Measurements from ENCODE around the gene TTYH3. TPM values are rescaled to one million over a fixed set of nuclear protein-coding genes. Genes with fewer than 3 reads are reported as not detected.
"Not testable (repeated sequence)": the region's sequence is repeated elsewhere in the genome, so short reads cannot be mapped to it uniquely, and the experiment has no call there.

The TTYH3 gene
- total RNA-seq, 4 donors from 2014 or later, result 14.0 to 26.3 (median 19.5) TPM

DNA sequence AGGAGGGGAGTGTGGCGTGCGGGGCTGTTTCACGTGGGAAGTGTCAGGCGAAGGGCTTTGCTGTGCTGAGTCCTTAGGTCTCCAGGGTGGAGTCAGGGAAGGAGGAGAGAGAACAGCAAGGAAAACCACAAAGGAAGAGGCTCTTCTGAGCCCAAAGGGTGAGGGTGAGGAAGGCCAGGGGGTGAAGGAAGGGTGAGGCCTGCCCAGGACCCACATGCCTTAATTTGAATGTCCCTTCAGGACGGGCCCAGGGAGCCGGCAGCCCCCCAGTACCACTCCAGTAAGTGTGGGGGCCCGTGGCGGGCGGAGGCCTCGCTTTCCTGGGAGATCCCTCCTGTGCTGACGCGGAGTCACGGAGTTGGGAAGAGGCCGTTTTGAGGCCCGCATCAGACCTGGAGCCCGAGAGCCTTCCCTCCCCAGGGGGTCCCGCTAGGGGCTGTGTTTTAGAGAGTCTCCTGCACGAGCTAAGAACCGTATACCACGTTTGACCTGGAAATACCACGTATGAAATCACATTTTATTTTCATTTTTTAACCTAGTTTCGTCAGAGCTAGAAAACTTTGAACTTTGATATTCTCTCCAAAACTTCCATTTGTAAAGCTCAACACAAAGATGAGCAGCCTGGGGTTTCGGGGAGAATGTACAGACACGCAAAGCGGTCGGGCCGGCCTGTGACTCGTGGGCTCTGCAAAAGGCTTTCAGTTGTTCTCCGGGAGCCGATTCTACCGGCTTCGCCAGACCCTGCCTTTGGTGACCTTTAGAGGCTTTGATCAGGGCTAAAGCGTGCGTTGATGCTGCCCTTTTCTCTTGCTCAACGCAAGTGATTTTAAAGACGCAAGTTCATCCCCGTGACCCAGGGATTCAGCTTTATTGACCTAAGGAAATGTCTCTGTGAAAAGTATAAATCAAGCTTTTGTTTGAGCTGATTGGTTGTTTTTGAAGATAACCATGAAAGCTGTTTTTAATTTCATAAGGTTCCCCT lies 23.6 kb upstream of the TTYH3 start:
- Histone ChIP-seq H3K9me3 (no peaks in the 10 kb centered on the region), H3K4me3 (no peak overlapping the region), H3K36me3 (peaks cover 4% of the 10 kb centered on the region), H3K27ac (peak overlapping the region; percentile 75), H3K4me1 (peaks cover 25% of the 10 kb centered on the region), H3K27me3 (no peaks in the 10 kb centered on the region)
- TF ChIP-seq EP300 (IDR thresholded peaks at IDR 0.05), result no peak
- TF ChIP-seq POLR2A (IDR thresholded peaks at IDR 0.05), result no peak
- TF ChIP-seq POLR2AphosphoS5 (IDR thresholded peaks at IDR 0.05), result no peak
- TF ChIP-seq, protein P1, sequence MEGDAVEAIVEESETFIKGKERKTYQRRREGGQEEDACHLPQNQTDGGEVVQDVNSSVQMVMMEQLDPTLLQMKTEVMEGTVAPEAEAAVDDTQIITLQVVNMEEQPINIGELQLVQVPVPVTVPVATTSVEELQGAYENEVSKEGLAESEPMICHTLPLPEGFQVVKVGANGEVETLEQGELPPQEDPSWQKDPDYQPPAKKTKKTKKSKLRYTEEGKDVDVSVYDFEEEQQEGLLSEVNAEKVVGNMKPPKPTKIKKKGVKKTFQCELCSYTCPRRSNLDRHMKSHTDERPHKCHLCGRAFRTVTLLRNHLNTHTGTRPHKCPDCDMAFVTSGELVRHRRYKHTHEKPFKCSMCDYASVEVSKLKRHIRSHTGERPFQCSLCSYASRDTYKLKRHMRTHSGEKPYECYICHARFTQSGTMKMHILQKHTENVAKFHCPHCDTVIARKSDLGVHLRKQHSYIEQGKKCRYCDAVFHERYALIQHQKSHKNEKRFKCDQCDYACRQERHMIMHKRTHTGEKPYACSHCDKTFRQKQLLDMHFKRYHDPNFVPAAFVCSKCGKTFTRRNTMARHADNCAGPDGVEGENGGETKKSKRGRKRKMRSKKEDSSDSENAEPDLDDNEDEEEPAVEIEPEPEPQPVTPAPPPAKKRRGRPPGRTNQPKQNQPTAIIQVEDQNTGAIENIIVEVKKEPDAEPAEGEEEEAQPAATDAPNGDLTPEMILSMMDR (IDR thresholded peaks at IDR 0.05), result no peak
- WGBS, result 82% methylated on average over 37 of the region's 37 CpGs
- DNase-seq (ENCODE audit: low spot score in 2 of 2), result no peak

DNA sequence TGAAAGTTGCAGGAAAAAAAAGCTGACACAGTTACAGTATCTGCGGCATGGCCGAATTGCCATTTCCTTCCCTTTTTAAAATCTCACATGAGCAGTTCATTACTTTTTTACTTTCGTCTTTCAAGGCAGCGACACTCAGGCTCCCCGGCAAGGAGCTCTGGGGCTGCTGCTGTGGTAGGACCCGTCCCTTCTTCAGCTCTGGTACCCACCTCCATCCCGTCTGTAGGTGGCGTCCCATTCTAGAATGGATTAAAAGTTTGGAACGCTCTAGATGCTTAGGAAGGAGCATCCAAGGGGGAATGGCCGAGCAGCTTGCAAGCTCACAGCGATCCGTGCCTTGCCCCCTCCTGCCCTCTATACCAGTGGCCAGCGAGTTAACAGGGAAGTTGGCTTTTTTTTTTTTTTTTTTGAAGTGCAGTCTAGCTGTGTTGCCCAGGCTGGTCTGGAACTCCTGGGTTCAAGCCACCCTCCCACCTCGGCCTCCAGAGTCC lies 22.8 kb upstream of the TTYH3 start:
- no peak for DNase-seq (ENCODE audit: low spot score in 2 of 2)

DNA sequence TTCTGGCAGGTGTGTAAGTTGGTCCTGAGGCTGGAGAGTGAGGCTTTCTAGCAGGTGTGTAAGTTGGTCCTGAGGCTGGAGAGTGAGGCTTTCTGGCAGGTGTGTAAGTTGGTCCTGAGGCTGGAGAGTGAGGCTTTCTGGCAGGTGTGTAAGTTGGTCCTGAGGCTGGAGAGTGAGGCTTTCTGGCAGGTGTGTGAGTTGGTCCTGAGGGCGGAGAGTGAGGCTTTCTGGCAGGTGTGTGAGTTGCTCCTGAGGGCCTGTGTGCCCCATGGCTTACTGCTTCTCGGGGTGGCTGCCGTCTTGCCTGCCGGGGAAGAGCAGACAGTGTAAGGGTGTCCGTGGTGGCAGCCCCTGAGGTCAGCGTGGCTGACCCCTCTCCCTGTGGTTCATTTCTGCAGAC lies 22.1 kb upstream of the TTYH3 start:
- H3K4me3 ChIP-seq; H3K36me3 ChIP-seq; DNase-seq (ENCODE audit: low spot score in 2 of 2); H3K27ac ChIP-seq; H3K9me3 ChIP-seq; H3K27me3 ChIP-seq: not testable (repeated sequence)
- H3K4me1 ChIP-seq, result peaks cover 40% of the 10 kb centered on the region
- WGBS, result 71% methylated on average over 5 of the region's 6 CpGs

More for the DNA sequence above, 22.8 kb upstream of the TTYH3 start:
- Histone ChIP-seq H3K4me3 (no peak overlapping the region), H3K4me1 (peaks cover 33% of the 10 kb centered on the region), H3K27ac (no peak overlapping the region), H3K27me3 (no peaks in the 10 kb centered on the region), H3K9me3 (no peaks in the 10 kb centered on the region), H3K36me3 (peaks cover 4% of the 10 kb centered on the region)
- WGBS, result 68% methylated on average over 14 of the region's 14 CpGs
- no peak for TF ChIP-seq POLR2A (IDR thresholded peaks at IDR 0.05)
- TF ChIP-seq, protein P1 (IDR thresholded peaks at IDR 0.05), result no peak
- no peak for TF ChIP-seq POLR2AphosphoS5 (IDR thresholded peaks at IDR 0.05)
- no peak for TF ChIP-seq EP300 (IDR thresholded peaks at IDR 0.05)

DNA sequence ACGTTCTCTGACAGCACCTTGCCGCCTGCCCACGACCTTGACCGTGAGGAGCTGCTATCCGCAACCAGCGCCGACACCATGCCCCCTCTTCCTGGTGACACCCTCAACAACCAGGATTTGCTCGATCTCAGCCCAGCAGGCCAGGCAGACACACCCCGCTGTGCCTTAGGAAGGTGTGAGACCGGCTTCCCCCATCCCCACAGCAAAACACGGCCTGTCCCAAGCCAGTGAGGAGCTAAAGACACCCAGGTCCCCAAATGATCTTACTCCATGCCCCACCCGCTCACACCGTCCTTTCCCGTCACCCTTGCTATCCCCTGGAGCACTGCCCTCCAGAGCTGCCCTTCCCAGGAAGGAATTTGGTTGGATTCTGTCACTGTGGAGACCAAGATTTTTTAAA lies 21.3 kb upstream of the TTYH3 start:
- TF ChIP-seq EP300 (IDR thresholded peaks at IDR 0.05) (no peak), POLR2AphosphoS5 (IDR thresholded peaks at IDR 0.05) (no peak), POLR2A (IDR thresholded peaks at IDR 0.05) (no peak)
- TF ChIP-seq, protein P1 (IDR thresholded peaks at IDR 0.05), result no peak
- WGBS, result 85% methylated on average over 14 of the region's 14 CpGs
- no peaks in the 10 kb centered on the region for H3K27me3 ChIP-seq
- peaks cover 43% of the 10 kb centered on the region for H3K4me1 ChIP-seq
- H3K4me3 ChIP-seq, result no peak overlapping the region
- no peaks in the 10 kb centered on the region for H3K9me3 ChIP-seq
- no peak overlapping the region for H3K27ac ChIP-seq
- no peaks in the 10 kb centered on the region for H3K36me3 ChIP-seq
- DNase-seq (ENCODE audit: low spot score in 2 of 2), result no peak

DNA sequence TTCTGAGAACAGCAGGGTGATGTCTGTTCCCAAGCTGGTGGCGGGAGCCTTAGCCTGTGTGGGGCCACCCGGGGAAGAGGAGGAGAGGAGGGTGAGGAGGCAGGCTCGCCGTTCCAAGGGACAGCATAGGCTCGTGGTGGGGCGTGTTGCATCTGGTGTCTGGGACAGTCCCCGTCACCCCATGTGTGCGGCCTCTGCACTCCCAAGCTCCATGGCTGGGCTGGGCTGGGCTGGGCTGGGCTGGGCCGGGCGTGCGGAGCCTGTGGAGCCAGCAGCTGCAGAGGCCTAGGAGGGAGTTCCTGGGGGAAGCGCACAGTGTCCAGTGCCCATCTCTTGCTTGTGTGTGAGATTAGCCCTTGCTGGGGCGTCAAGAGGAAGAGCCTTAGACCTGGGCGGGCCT lies 20.9 kb upstream of the TTYH3 start:
- 93% methylated on average over 9 of the region's 14 CpGs for WGBS
- Histone ChIP-seq H3K27me3 (no peaks in the 10 kb centered on the region), H3K27ac (no peak overlapping the region), H3K4me1 (peaks cover 43% of the 10 kb centered on the region), H3K36me3 (no peaks in the 10 kb centered on the region), H3K9me3 (no peaks in the 10 kb centered on the region), H3K4me3 (no peak overlapping the region)
- DNase-seq (ENCODE audit: low spot score in 2 of 2), result no peak
- TF ChIP-seq POLR2AphosphoS5 (IDR thresholded peaks at IDR 0.05) (no peak), POLR2A (IDR thresholded peaks at IDR 0.05) (no peak), EP300 (IDR thresholded peaks at IDR 0.05) (no peak)
- TF ChIP-seq, protein P1 (IDR thresholded peaks at IDR 0.05), result no peak

All from suprapubic skin (tissue), 4 donors.